Measurements from ENCODE around the gene SDK1.

Gene SDK1

DNA sequence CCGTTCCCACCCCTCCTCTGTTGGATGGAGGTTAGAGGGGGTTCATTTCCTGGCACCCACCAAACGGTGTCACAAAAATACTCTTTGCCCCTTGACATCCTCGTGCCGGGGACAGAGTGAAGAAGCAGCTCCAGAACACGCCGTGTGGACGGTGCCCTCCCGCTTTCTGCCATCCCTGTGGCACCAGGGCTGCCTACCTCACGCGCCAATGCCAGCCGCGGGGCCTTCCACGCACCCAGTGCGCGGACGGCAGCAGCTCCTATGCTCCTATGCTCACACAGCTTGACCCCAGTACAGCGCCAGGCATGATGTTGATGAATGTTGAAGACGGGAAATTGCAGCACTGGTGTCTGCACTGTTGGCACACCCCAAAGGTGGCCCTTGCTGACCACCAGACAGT is 873.8 kb downstream of the SDK1 start:
- DNase-seq (ENCODE audit: extremely low spot score), result no peak
- ChIA-PET POLR2A (no interaction called here), CTCF (no interaction called here)
- TF ChIP-seq L3MBTL2 (conservative IDR thresholded peaks at IDR 0.05) (no peak), BHLHE40 (IDR thresholded peaks at IDR 0.05; ENCODE audit: borderline replicate concordance) (no peak)
- TF ChIP-seq, protein P1, sequence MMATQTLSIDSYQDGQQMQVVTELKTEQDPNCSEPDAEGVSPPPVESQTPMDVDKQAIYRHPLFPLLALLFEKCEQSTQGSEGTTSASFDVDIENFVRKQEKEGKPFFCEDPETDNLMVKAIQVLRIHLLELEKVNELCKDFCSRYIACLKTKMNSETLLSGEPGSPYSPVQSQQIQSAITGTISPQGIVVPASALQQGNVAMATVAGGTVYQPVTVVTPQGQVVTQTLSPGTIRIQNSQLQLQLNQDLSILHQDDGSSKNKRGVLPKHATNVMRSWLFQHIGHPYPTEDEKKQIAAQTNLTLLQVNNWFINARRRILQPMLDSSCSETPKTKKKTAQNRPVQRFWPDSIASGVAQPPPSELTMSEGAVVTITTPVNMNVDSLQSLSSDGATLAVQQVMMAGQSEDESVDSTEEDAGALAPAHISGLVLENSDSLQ (IDR thresholded peaks at IDR 0.05), result no peak

DNA sequence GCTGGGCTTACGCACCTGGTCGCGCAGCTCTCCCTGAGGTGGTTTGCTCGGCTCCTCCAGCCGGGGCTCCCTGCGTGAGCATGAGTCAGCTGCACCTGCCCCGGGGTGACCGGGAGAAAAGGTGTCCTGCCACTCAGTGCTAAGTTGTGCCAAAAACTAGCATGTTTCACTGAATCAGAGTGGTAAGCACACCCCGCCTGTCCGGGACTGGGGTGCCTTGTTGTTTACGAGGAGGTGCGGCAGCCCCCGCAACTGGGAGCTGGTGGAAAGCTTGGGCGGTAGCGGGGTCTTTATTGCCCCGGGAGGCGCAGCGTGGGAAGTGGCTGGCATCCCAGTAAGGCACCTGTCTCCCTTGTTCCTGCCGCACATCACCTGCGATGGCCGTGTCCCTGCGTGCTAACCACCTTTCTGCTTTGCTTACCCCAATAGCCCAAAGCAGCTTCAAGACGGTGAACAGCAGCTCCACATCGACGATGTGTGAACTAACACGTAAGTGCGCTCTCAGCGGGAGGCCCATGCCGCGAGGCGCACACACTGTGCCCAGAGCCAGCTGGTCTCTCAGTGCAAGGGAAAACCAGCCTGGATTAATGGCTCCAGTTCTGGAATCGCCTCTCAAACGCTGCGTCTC is 874.4 kb downstream of the SDK1 start:
- TF ChIP-seq HDGF (IDR thresholded peaks at IDR 0.05; ENCODE audit: borderline replicate concordance), result no peak
- no peak for TF ChIP-seq L3MBTL2 (conservative IDR thresholded peaks at IDR 0.05)
- no peak for TF ChIP-seq ZNF384 (IDR thresholded peaks at IDR 0.05)
- TF ChIP-seq ELF4 (IDR thresholded peaks at IDR 0.05), result no peak
- TF ChIP-seq SP1 (IDR thresholded peaks at IDR 0.05), result no peak
- no peak for TF ChIP-seq FOXK2 (IDR thresholded peaks at IDR 0.05)
- TF ChIP-seq TARDBP (IDR thresholded peaks at IDR 0.05), result no peak
- ChIA-PET CTCF (no interaction called here), POLR2A (no interaction called here)
- DNase-seq (ENCODE audit: extremely low spot score), result no peak

DNA sequence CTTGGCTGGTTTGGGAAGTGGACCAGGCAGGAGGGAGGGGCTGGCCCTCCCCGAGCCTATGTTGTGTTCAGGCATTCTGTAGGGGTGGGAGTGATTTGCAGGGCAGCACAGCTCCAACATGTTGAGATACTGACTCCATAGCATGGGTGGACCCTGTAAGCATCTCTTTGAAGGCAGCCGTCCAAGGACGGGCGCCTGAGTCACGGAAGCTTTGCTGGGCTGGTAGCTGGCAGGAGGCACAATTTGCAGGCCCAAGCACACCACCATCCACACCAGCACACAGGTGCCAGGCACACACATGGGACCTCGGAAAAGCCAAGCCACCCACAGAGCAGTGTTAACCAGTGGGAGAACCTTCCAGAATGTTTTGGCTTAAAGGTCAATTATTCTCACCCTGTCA is 875.9 kb downstream of the SDK1 start:
- POLR2A ChIA-PET, result no interaction called here
- CTCF ChIA-PET, result no interaction called here
- DNase-seq (ENCODE audit: extremely low spot score), result no peak
- no peak for TF ChIP-seq FOXK2 (IDR thresholded peaks at IDR 0.05)

DNA sequence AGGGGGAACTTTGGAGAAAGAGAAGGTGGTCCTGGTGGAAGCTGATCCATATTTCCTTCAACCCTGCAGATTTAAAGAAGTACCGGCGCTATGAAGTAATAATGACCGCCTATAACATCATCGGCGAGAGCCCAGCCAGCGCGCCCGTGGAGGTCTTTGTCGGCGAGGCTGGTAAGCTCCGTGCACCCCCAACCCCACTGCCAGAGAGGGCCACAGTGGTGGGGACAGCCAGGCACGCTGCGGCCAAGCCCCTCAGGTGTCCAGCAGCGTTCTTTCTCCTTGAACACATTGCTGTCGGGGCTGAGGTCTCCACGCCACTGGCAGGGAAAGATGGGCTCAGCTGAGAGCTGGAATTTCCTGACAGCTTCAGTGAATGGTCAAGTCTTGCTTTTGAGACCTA is 877.4 kb downstream of the SDK1 start:
- no peak for DNase-seq (ENCODE audit: extremely low spot score)
- POLR2A ChIA-PET, result no interaction called here
- TF ChIP-seq HDGF (IDR thresholded peaks at IDR 0.05; ENCODE audit: borderline replicate concordance), result no peak
- TF ChIP-seq LEF1 (IDR thresholded peaks at IDR 0.05; ENCODE audit: borderline replicate concordance), result no peak
- CTCF ChIA-PET, result no interaction called here

DNA sequence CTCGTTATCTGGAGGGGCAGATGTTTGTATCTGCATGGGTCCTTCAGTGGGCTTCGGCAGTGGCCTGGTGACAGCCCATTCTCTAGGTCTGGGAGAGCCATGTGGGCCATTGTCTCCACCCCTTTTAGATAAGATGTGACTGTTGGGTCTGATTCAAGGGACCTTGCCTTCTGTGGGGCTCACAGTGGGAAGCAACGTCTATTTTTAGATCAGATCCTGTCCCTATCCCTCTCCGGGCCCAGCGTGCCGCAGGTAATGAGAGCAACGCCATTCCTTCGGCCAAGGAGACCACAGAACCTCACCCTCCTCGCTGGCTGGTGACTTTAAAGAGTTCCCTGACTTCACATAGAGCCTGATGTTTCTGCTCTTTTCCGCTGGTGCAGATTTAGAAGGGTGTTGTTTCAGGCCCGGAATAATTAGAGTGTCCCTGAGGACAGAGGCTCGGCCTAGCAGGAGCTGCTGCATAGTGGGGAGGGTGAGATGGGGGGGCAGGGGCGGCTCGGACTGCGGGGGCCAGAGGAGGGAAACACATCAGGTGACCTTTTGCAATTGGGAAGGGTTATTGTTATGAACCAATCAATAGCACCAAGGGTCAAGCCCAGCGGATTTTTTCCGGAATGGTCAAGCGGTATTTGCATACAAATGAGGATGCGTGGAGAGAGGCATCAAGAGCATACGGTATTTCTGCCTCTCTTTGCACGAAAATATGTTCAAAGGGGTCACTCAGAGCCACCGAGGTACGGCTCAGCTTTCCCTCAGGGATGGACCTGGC is 878.0 kb downstream of the SDK1 start:
- no peak for TF ChIP-seq L3MBTL2 (conservative IDR thresholded peaks at IDR 0.05)
- TF ChIP-seq BHLHE40 (IDR thresholded peaks at IDR 0.05; ENCODE audit: borderline replicate concordance), result no peak
- no peak for TF ChIP-seq NFRKB (IDR thresholded peaks at IDR 0.05)
- TF ChIP-seq ZNF384 (IDR thresholded peaks at IDR 0.05), result no peak
- TF ChIP-seq TARDBP (IDR thresholded peaks at IDR 0.05), result no peak
- no peak for TF ChIP-seq LEF1 (IDR thresholded peaks at IDR 0.05; ENCODE audit: borderline replicate concordance)
- no peak for TF ChIP-seq FOXA1 (IDR thresholded peaks at IDR 0.05)
- TF ChIP-seq ARNT (IDR thresholded peaks at IDR 0.05), result no peak
- no peak for TF ChIP-seq HDGF (IDR thresholded peaks at IDR 0.05; ENCODE audit: borderline replicate concordance)
- TF ChIP-seq, protein P1 (IDR thresholded peaks at IDR 0.05), result no peak
- TF ChIP-seq CTBP1 (IDR thresholded peaks at IDR 0.05; ENCODE audit: borderline replicate concordance), result no peak
- no peak for TF ChIP-seq FOXM1 (IDR thresholded peaks at IDR 0.05; ENCODE audit: borderline replicate concordance)
- no peak for TF ChIP-seq ELF4 (IDR thresholded peaks at IDR 0.05)
- no peak for TF ChIP-seq SUZ12 (IDR thresholded peaks at IDR 0.05)
- TF ChIP-seq SP1 (IDR thresholded peaks at IDR 0.05), result no peak
- no peak for TF ChIP-seq FOXK2 (IDR thresholded peaks at IDR 0.05)
- ChIA-PET CTCF (no interaction called here), POLR2A (no interaction called here)
- no peak for DNase-seq (ENCODE audit: extremely low spot score)

DNA sequence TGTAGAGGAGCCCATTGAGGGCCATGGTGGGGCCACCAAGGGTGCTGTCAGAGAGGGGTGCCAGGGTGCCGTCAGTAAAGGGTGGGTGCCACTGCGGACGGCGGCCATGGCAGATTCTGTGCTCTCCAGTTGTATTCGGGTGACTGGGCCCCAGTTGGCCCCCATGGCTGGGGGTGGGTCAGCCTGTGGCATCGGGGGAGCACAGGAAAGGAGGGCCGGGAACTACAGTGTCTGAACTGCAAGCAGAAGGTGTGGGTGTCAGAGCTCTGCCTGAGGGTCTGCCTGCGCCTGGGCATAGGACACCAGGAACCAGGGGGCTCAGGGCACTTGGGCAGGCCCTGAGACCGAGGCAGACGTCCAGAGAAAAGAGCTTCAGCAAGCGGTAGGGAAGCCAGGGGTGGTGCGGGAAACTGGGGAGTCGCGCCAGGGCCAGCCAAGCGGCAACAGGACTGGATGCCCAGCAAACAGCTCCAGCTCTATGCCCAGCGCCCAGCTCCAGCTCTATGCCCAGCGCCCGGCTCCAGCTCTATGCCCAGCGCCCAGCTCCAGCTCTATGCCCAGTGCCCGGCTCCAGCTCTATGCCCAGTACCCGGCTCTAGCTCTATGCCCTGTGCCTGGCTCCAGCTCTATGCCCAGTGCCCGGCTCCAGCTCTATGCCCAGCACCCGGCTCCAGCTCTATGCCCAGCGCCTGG is 878.8 kb downstream of the SDK1 start:
- ChIA-PET POLR2A (no interaction called here), CTCF (no interaction called here)
- TF ChIP-seq BHLHE40 (IDR thresholded peaks at IDR 0.05; ENCODE audit: borderline replicate concordance) (no peak), L3MBTL2 (conservative IDR thresholded peaks at IDR 0.05) (no peak), FOXK2 (IDR thresholded peaks at IDR 0.05) (no peak), HDGF (IDR thresholded peaks at IDR 0.05; ENCODE audit: borderline replicate concordance) (no peak), LEF1 (IDR thresholded peaks at IDR 0.05; ENCODE audit: borderline replicate concordance) (no peak), ZNF384 (IDR thresholded peaks at IDR 0.05) (no peak), NFRKB (IDR thresholded peaks at IDR 0.05) (no peak), SUZ12 (IDR thresholded peaks at IDR 0.05) (no peak), ARNT (IDR thresholded peaks at IDR 0.05) (no peak), FOXM1 (IDR thresholded peaks at IDR 0.05; ENCODE audit: borderline replicate concordance) (no peak)
- TF ChIP-seq, protein P1 (IDR thresholded peaks at IDR 0.05), result no peak
- DNase-seq (ENCODE audit: extremely low spot score), result no peak

DNA sequence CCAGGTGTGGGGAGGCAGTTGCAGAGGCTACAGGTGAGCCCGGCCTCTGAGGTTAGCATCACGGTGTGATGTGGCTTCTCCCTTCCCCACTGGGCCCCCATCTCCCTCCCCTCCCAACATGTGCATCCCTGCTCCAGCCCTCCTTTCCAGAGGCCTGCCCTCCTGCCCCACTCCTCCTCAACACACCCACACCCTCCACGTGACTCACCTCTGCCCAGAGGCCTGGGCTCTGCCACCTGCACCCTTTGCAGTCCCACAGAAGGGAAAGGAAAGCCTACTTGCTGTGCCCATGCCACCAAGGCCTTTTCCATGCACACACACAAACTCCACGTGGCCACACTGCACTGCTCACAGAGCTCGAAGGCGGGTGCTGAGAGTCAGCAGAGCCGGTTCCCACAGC is 880.4 kb downstream of the SDK1 start:
- ChIA-PET CTCF (no interaction called here), POLR2A (no interaction called here)
- DNase-seq (ENCODE audit: extremely low spot score), result no peak
- TF ChIP-seq TARDBP (IDR thresholded peaks at IDR 0.05) (no peak), CTBP1 (IDR thresholded peaks at IDR 0.05; ENCODE audit: borderline replicate concordance) (no peak), BHLHE40 (IDR thresholded peaks at IDR 0.05; ENCODE audit: borderline replicate concordance) (no peak), SP1 (IDR thresholded peaks at IDR 0.05) (no peak), L3MBTL2 (conservative IDR thresholded peaks at IDR 0.05) (no peak), FOXM1 (IDR thresholded peaks at IDR 0.05; ENCODE audit: borderline replicate concordance) (no peak), ARNT (IDR thresholded peaks at IDR 0.05) (no peak), FOXK2 (IDR thresholded peaks at IDR 0.05) (no peak), NFRKB (IDR thresholded peaks at IDR 0.05) (no peak), HDGF (IDR thresholded peaks at IDR 0.05; ENCODE audit: borderline replicate concordance) (no peak), LEF1 (IDR thresholded peaks at IDR 0.05; ENCODE audit: borderline replicate concordance) (no peak), SUZ12 (IDR thresholded peaks at IDR 0.05) (no peak), ZNF384 (IDR thresholded peaks at IDR 0.05) (no peak), ELF4 (IDR thresholded peaks at IDR 0.05) (no peak), FOXA1 (IDR thresholded peaks at IDR 0.05) (no peak)
- TF ChIP-seq, protein P1 (IDR thresholded peaks at IDR 0.05), result no peak
